Measurements from ENCODE around the gene MX1. TPM values are rescaled to one million over a fixed set of nuclear protein-coding genes. Genes with fewer than 3 reads are reported as not detected.
"Not testable (repeated sequence)": the region's sequence is repeated elsewhere in the genome, so short reads cannot be mapped to it uniquely, and the experiment has no call there.

Gene MX1
- total RNA-seq, 1 donor from 2014 or later = 4.5 TPM

DNA sequence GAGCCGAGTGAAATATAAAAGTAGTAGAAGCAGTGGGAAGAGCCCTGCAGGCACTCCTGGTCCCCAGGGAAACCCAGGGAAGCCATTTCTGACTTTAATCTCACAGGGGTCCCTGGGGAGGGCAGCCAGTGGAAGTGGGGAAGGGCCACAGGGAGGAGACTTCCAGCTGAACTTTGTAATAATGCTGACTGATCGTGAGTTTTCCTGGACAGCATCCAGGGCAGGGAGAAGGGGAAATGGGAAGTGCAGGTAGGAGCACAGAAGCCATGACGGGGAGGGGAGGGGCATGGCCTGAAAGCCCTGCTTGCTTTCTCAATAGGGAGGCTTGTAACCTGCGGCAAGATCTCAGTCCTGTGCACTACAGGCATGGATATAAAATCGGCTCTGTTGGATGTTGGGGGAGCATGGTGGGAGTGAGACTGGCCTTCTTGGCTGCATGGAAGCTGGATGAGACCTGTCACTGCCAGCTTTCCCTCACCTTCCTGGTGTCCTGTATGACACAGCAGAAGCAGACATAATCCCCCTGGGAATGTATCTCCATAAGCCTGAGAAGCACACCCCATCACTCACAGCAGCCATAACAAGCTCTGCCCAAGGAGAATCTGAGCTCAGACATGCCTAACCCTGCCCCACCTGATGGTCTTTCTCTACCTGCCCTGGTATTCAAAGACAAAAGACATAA lies 15.1 kb upstream of the MX1 start:
- Mint-ChIP-seq H3K36me3 (ENCODE audit: low read depth, unreplicated experiment) (no peaks in the 10 kb centered on the region), H3K27me3 (ENCODE audit: unreplicated experiment) (peaks cover 4% of the 10 kb centered on the region), H3K9me3 (ENCODE audit: unreplicated experiment) (no peaks in the 10 kb centered on the region), H3K27ac (ENCODE audit: unreplicated experiment) (no peak overlapping the region), H3K4me1 (ENCODE audit: unreplicated experiment) (peaks cover 13% of the 10 kb centered on the region), H3K4me3 (ENCODE audit: unreplicated experiment) (no peak overlapping the region)
- no peak for DNase-seq (ENCODE audit: low spot score)
- TF ChIP-seq, protein P1, sequence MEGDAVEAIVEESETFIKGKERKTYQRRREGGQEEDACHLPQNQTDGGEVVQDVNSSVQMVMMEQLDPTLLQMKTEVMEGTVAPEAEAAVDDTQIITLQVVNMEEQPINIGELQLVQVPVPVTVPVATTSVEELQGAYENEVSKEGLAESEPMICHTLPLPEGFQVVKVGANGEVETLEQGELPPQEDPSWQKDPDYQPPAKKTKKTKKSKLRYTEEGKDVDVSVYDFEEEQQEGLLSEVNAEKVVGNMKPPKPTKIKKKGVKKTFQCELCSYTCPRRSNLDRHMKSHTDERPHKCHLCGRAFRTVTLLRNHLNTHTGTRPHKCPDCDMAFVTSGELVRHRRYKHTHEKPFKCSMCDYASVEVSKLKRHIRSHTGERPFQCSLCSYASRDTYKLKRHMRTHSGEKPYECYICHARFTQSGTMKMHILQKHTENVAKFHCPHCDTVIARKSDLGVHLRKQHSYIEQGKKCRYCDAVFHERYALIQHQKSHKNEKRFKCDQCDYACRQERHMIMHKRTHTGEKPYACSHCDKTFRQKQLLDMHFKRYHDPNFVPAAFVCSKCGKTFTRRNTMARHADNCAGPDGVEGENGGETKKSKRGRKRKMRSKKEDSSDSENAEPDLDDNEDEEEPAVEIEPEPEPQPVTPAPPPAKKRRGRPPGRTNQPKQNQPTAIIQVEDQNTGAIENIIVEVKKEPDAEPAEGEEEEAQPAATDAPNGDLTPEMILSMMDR (IDR thresholded peaks at IDR 0.05; ENCODE audit: unreplicated experiment) = no peak

DNA sequence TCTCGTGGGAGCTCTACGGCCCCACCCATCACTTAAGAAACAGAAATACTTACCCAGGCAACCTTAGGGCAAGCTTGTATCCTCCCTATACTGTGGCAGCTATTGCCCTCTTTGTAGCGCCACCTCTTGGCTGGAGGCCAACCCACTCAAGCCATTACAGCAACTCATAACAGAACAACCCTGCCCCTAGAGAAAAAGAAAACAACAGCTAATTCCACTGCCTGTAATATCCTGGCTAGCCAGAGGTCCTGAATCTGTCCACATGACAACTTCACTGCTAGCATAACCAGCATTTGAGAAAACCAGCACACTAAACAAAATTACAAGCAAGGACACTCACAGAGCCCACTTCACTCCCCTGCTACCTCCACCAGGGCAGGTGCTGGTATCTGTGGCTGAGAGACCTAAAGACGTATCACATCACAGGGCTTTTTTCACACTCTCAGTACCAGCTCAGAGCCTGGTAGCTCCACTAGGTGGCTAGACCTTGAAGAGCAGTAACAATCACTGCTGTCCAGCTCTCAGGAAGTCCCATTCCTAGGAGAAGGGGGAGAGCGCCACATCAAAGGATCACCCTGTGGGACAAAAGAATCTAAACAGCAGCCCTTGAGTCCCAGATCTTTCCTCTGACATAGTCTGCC lies 14.5 kb upstream of the MX1 start:
- H3K4me3 Mint-ChIP-seq (ENCODE audit: unreplicated experiment) = no peak overlapping the region
- DNase-seq (ENCODE audit: low spot score) = no peak
- H3K36me3 Mint-ChIP-seq (ENCODE audit: low read depth, unreplicated experiment) = no peaks in the 10 kb centered on the region
- TF ChIP-seq, protein P1 (IDR thresholded peaks at IDR 0.05; ENCODE audit: unreplicated experiment) = no peak
- peaks cover 4% of the 10 kb centered on the region for H3K27me3 Mint-ChIP-seq (ENCODE audit: unreplicated experiment)
- peaks cover 13% of the 10 kb centered on the region for H3K4me1 Mint-ChIP-seq (ENCODE audit: unreplicated experiment)
- H3K27ac Mint-ChIP-seq (ENCODE audit: unreplicated experiment) = no peak overlapping the region
- no peaks in the 10 kb centered on the region for H3K9me3 Mint-ChIP-seq (ENCODE audit: unreplicated experiment)

DNA sequence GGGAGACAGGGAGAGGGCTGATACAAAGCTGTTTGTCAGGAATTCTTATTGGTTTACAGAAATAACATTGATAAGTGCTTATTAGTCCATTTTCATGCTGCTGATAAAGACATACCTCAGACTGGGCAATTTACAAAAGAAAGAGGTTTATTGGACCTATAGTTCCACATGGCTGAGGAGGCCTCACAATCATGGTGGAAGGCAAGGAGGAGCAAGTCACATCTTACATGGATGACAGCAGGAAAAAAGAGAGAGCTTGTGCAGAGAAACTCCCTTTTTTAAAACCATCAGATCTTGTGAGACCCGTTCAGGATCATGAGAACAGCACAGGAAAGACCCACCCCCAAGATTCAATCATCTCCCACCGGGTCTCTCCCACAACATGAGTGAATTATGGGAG lies 8.5 kb upstream of the MX1 start:
- DNase-seq (ENCODE audit: low spot score); H3K9me3 Mint-ChIP-seq (ENCODE audit: unreplicated experiment): not testable (repeated sequence)
- peaks cover 10% of the 10 kb centered on the region for H3K4me1 Mint-ChIP-seq (ENCODE audit: unreplicated experiment)

GRCh38 chr21:41418393-41418792 lies 7.6 kb upstream of the MX1 start:
- Mint-ChIP-seq H3K36me3 (ENCODE audit: low read depth, unreplicated experiment) (no peaks in the 10 kb centered on the region), H3K9me3 (ENCODE audit: unreplicated experiment) (no peaks in the 10 kb centered on the region), H3K4me3 (ENCODE audit: unreplicated experiment) (no peak overlapping the region), H3K27me3 (ENCODE audit: unreplicated experiment) (peaks cover 8% of the 10 kb centered on the region), H3K4me1 (ENCODE audit: unreplicated experiment) (peaks cover 10% of the 10 kb centered on the region), H3K27ac (ENCODE audit: unreplicated experiment) (no peak overlapping the region)
- TF ChIP-seq, protein P1 (IDR thresholded peaks at IDR 0.05; ENCODE audit: unreplicated experiment) = no peak
- DNase-seq (ENCODE audit: low spot score) = no peak

More for the DNA sequence above, 8.5 kb upstream of the MX1 start:
- H3K36me3 Mint-ChIP-seq (ENCODE audit: low read depth, unreplicated experiment); H3K4me3 Mint-ChIP-seq (ENCODE audit: unreplicated experiment); H3K27me3 Mint-ChIP-seq (ENCODE audit: unreplicated experiment); H3K27ac Mint-ChIP-seq (ENCODE audit: unreplicated experiment): not testable (repeated sequence)

DNA sequence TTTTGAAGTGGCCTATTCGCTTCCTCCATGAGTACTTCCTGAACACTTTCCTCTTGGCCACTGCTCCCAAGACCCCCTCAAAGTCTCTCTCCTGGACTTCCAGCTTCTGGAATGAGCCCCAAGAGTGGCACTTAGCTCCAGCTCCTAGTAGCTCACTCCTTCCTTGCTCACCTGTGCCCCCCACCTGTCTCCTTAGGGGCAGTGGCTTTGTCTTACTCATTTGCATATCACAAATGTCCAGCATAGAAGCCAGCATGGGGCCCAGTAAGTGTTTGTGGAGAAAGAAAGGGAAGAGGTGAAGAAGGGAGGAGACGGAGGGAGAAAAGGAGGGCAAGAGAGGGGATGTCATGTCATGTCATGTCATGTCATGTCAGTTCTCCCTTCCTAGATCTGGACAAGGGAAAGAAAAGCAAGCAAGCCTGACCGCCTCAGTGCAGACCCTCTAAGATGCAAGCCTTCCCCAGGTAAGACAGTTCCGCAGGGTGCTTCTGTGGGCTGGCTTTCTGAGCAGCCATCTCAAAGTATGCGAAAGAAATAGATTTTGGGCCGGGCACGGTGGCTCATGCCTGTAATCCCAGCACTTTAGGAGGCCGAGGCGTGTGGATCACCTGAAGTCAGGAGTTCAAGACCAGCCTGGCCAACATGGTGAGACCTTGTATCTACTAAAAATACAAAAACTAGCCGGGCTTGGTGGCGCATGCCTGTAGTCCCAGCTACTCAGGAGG lies 6.9 kb upstream of the MX1 start:
- H3K27me3 Mint-ChIP-seq (ENCODE audit: unreplicated experiment) = peaks cover 9% of the 10 kb centered on the region
- DNase-seq (ENCODE audit: low spot score) = no peak
- no peaks in the 10 kb centered on the region for H3K36me3 Mint-ChIP-seq (ENCODE audit: low read depth, unreplicated experiment)
- H3K4me1 Mint-ChIP-seq (ENCODE audit: unreplicated experiment) = peaks cover 10% of the 10 kb centered on the region
- no peak overlapping the region for H3K27ac Mint-ChIP-seq (ENCODE audit: unreplicated experiment)
- no peak overlapping the region for H3K4me3 Mint-ChIP-seq (ENCODE audit: unreplicated experiment)
- no peaks in the 10 kb centered on the region for H3K9me3 Mint-ChIP-seq (ENCODE audit: unreplicated experiment)
- TF ChIP-seq, protein P1 (IDR thresholded peaks at IDR 0.05; ENCODE audit: unreplicated experiment) = no peak
